ENCODE results near the gene MSI2.

DNA sequence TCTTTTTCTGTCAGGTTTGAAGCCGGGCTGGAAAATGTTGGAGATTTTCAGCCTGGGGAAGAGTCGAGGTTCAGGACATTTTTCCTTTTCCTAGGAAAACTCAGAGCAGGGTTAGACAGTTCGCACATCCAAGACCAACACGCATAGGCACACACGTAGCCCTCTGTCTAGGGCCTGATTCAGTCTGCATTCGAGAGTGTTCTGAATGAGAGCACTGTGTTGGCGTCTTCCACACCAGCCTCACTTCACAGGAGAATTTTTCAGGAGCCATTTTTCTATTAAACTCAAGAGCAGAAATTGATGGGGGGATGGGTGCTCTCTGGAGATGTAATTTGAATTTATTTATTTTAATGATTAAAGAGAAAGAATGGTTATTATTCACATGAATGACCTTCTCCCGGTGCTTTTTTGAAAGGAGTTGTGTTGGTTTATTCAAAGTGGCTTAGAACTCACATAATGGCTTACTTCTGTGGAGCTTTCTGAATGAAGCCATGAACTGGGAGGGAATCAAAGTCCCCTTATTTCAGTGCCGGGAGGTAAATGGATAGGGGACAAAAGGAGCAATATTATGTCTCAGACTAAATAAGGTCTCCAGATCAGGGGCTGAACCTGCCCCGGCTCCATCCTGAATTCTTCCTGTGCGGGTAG, 294.5 kb downstream of the MSI2 start:
- TF ChIP-seq JUND (IDR thresholded peaks at IDR 0.05) = no peak
- no peak for TF ChIP-seq RXRA (IDR thresholded peaks at IDR 0.05; ENCODE audit: borderline replicate concordance, low read depth)
- TF ChIP-seq CHD2 (IDR thresholded peaks at IDR 0.05; ENCODE audit: low read length, partially characterized antibody) = no peak
- TF ChIP-seq, protein P1, sequence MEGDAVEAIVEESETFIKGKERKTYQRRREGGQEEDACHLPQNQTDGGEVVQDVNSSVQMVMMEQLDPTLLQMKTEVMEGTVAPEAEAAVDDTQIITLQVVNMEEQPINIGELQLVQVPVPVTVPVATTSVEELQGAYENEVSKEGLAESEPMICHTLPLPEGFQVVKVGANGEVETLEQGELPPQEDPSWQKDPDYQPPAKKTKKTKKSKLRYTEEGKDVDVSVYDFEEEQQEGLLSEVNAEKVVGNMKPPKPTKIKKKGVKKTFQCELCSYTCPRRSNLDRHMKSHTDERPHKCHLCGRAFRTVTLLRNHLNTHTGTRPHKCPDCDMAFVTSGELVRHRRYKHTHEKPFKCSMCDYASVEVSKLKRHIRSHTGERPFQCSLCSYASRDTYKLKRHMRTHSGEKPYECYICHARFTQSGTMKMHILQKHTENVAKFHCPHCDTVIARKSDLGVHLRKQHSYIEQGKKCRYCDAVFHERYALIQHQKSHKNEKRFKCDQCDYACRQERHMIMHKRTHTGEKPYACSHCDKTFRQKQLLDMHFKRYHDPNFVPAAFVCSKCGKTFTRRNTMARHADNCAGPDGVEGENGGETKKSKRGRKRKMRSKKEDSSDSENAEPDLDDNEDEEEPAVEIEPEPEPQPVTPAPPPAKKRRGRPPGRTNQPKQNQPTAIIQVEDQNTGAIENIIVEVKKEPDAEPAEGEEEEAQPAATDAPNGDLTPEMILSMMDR (IDR thresholded peaks at IDR 0.05) = no peak
- TF ChIP-seq, protein P2, sequence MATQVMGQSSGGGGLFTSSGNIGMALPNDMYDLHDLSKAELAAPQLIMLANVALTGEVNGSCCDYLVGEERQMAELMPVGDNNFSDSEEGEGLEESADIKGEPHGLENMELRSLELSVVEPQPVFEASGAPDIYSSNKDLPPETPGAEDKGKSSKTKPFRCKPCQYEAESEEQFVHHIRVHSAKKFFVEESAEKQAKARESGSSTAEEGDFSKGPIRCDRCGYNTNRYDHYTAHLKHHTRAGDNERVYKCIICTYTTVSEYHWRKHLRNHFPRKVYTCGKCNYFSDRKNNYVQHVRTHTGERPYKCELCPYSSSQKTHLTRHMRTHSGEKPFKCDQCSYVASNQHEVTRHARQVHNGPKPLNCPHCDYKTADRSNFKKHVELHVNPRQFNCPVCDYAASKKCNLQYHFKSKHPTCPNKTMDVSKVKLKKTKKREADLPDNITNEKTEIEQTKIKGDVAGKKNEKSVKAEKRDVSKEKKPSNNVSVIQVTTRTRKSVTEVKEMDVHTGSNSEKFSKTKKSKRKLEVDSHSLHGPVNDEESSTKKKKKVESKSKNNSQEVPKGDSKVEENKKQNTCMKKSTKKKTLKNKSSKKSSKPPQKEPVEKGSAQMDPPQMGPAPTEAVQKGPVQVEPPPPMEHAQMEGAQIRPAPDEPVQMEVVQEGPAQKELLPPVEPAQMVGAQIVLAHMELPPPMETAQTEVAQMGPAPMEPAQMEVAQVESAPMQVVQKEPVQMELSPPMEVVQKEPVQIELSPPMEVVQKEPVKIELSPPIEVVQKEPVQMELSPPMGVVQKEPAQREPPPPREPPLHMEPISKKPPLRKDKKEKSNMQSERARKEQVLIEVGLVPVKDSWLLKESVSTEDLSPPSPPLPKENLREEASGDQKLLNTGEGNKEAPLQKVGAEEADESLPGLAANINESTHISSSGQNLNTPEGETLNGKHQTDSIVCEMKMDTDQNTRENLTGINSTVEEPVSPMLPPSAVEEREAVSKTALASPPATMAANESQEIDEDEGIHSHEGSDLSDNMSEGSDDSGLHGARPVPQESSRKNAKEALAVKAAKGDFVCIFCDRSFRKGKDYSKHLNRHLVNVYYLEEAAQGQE (IDR thresholded peaks at IDR 0.05; ENCODE audit: low read depth, low read length) = no peak
- TF ChIP-seq NFIC (IDR thresholded peaks at IDR 0.05; ENCODE audit: borderline replicate concordance) = no peak
- TF ChIP-seq TAF1 (IDR thresholded peaks at IDR 0.05; ENCODE audit: borderline replicate concordance, low read depth, low read length) = no peak
